DND-41 (cell line): Measurements from ENCODE around the gene RAPGEF1.
"Not testable (repeated sequence)": the region's sequence is repeated elsewhere in the genome, so short reads cannot be mapped to it uniquely, and the experiment has no call there.

Experiments
- CTCF ChIP-seq: IDR thresholded peaks from 2 replicates; pipeline ENCODE4 v1.5.1; 2012; ENCODE audit warnings: borderline replicate concordance, low read length, moderate library complexity, mild to moderate bottlenecking; ENCODE audit not compliant: poor library complexity, severe bottlenecking; ENCODE audit errors: extremely low read depth
- EZH2 ChIP-seq: IDR thresholded peaks from 3 replicates; pipeline ENCODE4 v1.6.1; 2012; ENCODE audit warnings: borderline replicate concordance, low read depth, mild to moderate bottlenecking, moderate library complexity, low read length, inconsistent platforms; ENCODE audit not compliant: severe bottlenecking

GRCh38 chr9:131681108-131681507 is 58.8 kb downstream of the RAPGEF1 start:
- TF ChIP-seq CTCF, EZH2: not testable (repeated sequence)
